Upper lobe of right lung (tissue), 1 donor: ENCODE data around the gene CAMSAP2. TPM values are rescaled to one million over a fixed set of nuclear protein-coding genes. Genes with fewer than 3 reads are reported as not detected.

Experiments used
- ATAC-seq: fragments of 200-7000 bp; cut with Tn5 transposase; one replicate; pipeline ENCODE4 v1.9.1; 2020; ENCODE audit warnings: mild to moderate bottlenecking, moderate library complexity
- DNase-seq: peaks from one replicate; pipeline ENCODE4 v3.0.0-alpha.2; 2020
- H3K27ac ChIP-seq: fragments of 200-600 bp; one replicate; pipeline ENCODE4 v1.8.0; 2022
- H3K27me3 ChIP-seq: fragments of 200-600 bp; one replicate; pipeline ENCODE4 v1.8.0; 2022; ENCODE audit warnings: mild to moderate bottlenecking
- H3K36me3 ChIP-seq: fragments of 200-600 bp; one replicate; pipeline ENCODE4 v1.8.0; 2022
- H3K4me1 ChIP-seq: fragments of 200-600 bp; one replicate; pipeline ENCODE4 v1.8.0; 2022
- H3K4me3 ChIP-seq: fragments of 200-600 bp; one replicate; pipeline ENCODE4 v1.8.0; 2022; ENCODE audit warnings: mild to moderate bottlenecking
- H3K9me3 ChIP-seq: fragments of 200-600 bp; one replicate; pipeline ENCODE4 v1.8.0; 2022
- CTCF ChIP-seq: fragments of 200-600 bp; IDR thresholded peaks from one replicate; pipeline ENCODE4 v1.8.0; 2022; ENCODE audit warnings: antibody characterized with exemption
- intact Hi-C: fragments of 100-400 bp; cut with DNase I; formaldehyde crosslinking; loops from one replicate; pipeline ENCODE4 v1.11.0; 2022
- total RNA-seq: library from RNA; stranded (reverse); fragmentation: NEBNext Ultra II Directional; extraction: Animal tissue kit (Norgen Biotek cat#: 25700); gene quantifications from one replicate; pipeline ENCODE4 v1.2.1, GENCODE V29; 2021
- donor health status: DM: no; HTN: yes; CAD: no; lungs with severe emphysema.

The CAMSAP2 gene
- total RNA-seq, 1 donor from 2014 or later: 34.8 TPM

- no peaks in the 10 kb centered on the region for H3K9me3 ChIP-seq
- H3K27ac ChIP-seq: no peak overlapping the region
- TF ChIP-seq CTCF: no peak
- intact Hi-C loops: no loop called here
- peaks cover 13% of the 10 kb centered on the region for H3K4me1 ChIP-seq
- ATAC-seq (no peak), DNase-seq (no peak)
- H3K36me3 ChIP-seq: peaks cover 3% of the 10 kb centered on the region
- H3K4me3 ChIP-seq: no peak overlapping the region
- no peaks in the 10 kb centered on the region for H3K27me3 ChIP-seq
Measured at GRCh38 chr1:200771625-200772555, 33.2 kb downstream of the CAMSAP2 start.

- no peak for DNase-seq
- Histone ChIP-seq H3K9me3 (no peaks in the 10 kb centered on the region), H3K4me3 (no peak overlapping the region), H3K27ac (peak overlapping the region; percentile 49), H3K4me1 (peaks cover 13% of the 10 kb centered on the region), H3K27me3 (no peaks in the 10 kb centered on the region), H3K36me3 (peaks cover 3% of the 10 kb centered on the region)
- no peak for TF ChIP-seq CTCF
- intact Hi-C loops: no loop called here
- no peak for ATAC-seq
Measured at GRCh38 chr1:200774311-200774710, 35.6 kb downstream of the CAMSAP2 start.

- ATAC-seq: no peak
- Histone ChIP-seq H3K4me3 (no peak overlapping the region), H3K27me3 (no peaks in the 10 kb centered on the region), H3K4me1 (peaks cover 13% of the 10 kb centered on the region), H3K36me3 (peaks cover 3% of the 10 kb centered on the region), H3K9me3 (no peaks in the 10 kb centered on the region), H3K27ac (peak overlapping the region; percentile 49)
- no peak for TF ChIP-seq CTCF
- intact Hi-C loops: no loop called here
- DNase-seq: no peak
Measured at GRCh38 chr1:200774735-200775444, 36.2 kb downstream of the CAMSAP2 start.

GRCh38 chr1:200775850-200776249 is 37.2 kb downstream of the CAMSAP2 start:
- no peaks in the 10 kb centered on the region for H3K36me3 ChIP-seq
- no peak for TF ChIP-seq CTCF
- H3K27me3 ChIP-seq: no peaks in the 10 kb centered on the region
- intact Hi-C loops: no loop called here
- DNase-seq (no peak), ATAC-seq (no peak)
- no peak overlapping the region for H3K27ac ChIP-seq
- H3K4me3 ChIP-seq: no peak overlapping the region
- H3K4me1 ChIP-seq: peaks cover 16% of the 10 kb centered on the region
- no peaks in the 10 kb centered on the region for H3K9me3 ChIP-seq

GRCh38 chr1:200776949-200777348 is 38.3 kb downstream of the CAMSAP2 start:
- Histone ChIP-seq H3K4me1 (peaks cover 16% of the 10 kb centered on the region), H3K36me3 (no peaks in the 10 kb centered on the region), H3K27ac (no peak overlapping the region), H3K27me3 (no peaks in the 10 kb centered on the region), H3K4me3 (no peak overlapping the region), H3K9me3 (no peaks in the 10 kb centered on the region)
- intact Hi-C loops: no loop called here
- no peak for ATAC-seq
- no peak for DNase-seq
- no peak for TF ChIP-seq CTCF
